HL-60 (cell line): ENCODE measurements around the gene OR6S1.
"Not testable (repeated sequence)": the region's sequence is repeated elsewhere in the genome, so short reads cannot be mapped to it uniquely, and the experiment has no call there.

Experiments used
- CTCF ChIP-seq: IDR thresholded peaks from one replicate; pipeline ENCODE4 v1.5.1; 2011; ENCODE audit warnings: low read length, control low read depth, inconsistent platforms; ENCODE audit not compliant: insufficient read depth
- GABPA ChIP-seq: IDR thresholded peaks from 2 replicates; pipeline ENCODE4 v1.6.1; 2012; ENCODE audit warnings: low read depth
- TF ChIP-seq, protein P1 (sequence below): IDR thresholded peaks from 2 replicates; pipeline ENCODE4 v1.6.1; 2012; ENCODE audit warnings: low read depth; ENCODE audit not compliant: insufficient replicate concordance

- TF ChIP-seq GABPA, CTCF: not testable (repeated sequence)
- TF ChIP-seq, protein P1, sequence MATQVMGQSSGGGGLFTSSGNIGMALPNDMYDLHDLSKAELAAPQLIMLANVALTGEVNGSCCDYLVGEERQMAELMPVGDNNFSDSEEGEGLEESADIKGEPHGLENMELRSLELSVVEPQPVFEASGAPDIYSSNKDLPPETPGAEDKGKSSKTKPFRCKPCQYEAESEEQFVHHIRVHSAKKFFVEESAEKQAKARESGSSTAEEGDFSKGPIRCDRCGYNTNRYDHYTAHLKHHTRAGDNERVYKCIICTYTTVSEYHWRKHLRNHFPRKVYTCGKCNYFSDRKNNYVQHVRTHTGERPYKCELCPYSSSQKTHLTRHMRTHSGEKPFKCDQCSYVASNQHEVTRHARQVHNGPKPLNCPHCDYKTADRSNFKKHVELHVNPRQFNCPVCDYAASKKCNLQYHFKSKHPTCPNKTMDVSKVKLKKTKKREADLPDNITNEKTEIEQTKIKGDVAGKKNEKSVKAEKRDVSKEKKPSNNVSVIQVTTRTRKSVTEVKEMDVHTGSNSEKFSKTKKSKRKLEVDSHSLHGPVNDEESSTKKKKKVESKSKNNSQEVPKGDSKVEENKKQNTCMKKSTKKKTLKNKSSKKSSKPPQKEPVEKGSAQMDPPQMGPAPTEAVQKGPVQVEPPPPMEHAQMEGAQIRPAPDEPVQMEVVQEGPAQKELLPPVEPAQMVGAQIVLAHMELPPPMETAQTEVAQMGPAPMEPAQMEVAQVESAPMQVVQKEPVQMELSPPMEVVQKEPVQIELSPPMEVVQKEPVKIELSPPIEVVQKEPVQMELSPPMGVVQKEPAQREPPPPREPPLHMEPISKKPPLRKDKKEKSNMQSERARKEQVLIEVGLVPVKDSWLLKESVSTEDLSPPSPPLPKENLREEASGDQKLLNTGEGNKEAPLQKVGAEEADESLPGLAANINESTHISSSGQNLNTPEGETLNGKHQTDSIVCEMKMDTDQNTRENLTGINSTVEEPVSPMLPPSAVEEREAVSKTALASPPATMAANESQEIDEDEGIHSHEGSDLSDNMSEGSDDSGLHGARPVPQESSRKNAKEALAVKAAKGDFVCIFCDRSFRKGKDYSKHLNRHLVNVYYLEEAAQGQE = not testable (repeated sequence)
Observed at GRCh38 chr14:20642755-20643154, 1.3 kb upstream of the OR6S1 start.
